Activated CD4-positive, alpha-beta T cell treated with anti-CD3 and anti-CD28 coated beads, Interleukin-2, amount 50 U/mL, for 16 hours (primary cell): ENCODE measurements around the gene CFAP410.
A peak's percentile ranks its signal among the peaks of the same experiment; 100 is the strongest.
"Not testable (repeated sequence)": the region's sequence is repeated elsewhere in the genome, so short reads cannot be mapped to it uniquely, and the experiment has no call there.

Source experiments
- DNase-seq: peaks from one replicate; pipeline ENCODE4 v3.0.0-alpha.2; 2020

Gene CFAP410

GRCh38 chr21:44349847-44350772 lies 10.9 kb upstream of the CFAP410 start:
- no peak for DNase-seq

- no peak for DNase-seq
Observed at GRCh38 chr21:44349416-44349846, 10.2 kb upstream of the CFAP410 start.

- no peak for DNase-seq
Observed at GRCh38 chr21:44348861-44349260, 9.7 kb upstream of the CFAP410 start.

DNA sequence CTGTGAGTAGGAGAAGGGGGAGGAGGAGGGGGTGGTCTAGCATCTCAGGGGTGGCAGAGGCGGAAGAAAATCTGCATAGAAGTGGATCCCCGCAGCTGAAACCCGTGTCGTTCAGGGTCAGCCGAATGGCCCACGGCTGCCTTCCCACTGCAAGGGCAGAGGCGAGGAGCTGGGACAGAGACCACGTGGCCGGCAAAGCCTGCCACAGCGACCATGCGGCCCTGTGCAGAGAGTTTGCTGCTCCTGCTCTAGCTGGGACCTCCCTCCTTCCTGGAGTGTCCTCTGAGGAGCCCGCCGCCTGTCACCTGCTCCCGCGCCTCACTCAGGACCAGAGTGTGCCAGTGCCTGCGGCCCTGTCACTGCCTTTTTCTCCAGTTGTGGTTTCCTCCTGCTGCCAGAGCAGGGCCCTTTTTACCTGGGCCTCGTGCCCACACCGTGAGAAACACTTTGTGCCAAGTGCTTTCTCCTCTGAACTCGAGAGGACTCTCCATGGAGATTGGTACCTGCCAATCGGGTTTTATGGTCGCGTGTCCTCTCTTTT lies 8.8 kb upstream of the CFAP410 start:
- no peak for DNase-seq

DNA sequence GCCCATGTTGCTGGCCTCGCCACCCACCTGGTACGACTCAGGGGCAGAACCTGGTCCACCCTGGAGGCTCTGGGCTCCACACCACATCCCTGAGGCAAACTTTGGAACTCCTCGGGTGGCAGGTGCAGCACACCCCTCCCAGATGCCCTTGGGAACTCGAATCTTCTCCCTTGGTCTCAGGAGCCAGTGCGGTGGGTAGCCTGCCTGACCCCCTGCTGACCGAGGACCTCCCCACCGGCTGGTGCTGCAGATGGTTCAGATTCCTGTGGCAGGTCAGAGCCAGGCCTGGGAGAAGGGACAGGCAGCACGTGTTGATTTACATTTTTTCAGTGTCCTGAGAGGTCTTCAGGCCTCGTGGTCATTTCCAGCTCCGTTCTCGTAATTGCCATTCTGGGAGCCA lies 6.3 kb upstream of the CFAP410 start:
- no peak for DNase-seq

DNA sequence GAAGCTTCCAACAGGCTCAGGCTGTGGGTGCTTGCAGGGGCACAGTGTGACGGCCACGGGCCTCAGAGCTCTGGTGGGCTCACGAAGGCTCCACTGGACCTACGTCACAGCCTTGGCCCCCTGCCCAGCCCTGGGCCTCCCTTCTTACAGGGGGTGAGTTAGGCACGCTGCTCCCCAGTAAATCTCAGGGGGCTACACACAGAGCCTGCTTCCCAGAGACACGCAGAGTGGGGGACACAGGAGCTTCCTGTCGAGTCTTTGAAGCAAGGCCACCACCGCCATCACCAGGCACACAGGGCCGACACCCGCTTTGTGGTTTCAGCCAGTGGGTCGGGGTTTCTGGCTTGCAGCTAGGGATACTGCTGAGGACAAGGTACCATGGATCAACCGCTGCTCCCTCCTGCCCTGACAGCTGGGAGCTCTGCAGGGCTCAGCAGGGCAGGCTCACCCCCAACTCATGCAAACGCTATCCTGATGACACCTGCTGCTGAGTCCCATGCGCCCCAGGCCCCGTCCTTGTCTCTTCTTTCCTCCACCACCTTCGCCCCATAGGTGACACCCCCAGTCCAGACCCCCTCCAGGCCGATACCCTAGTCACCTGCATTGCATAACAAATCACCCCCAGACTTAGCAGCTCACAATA lies 5.5 kb upstream of the CFAP410 start:
- DNase-seq, result no peak

- not testable (repeated sequence) for DNase-seq
Observed at GRCh38 chr21:44342981-44343380, 3.8 kb upstream of the CFAP410 start.

- DNase-seq, result not testable (repeated sequence)
Observed at GRCh38 chr21:44341726-44342458, 2.7 kb upstream of the CFAP410 start.

GRCh38 chr21:44337941-44338895 lies 972 bp downstream of the CFAP410 start:
- peak; percentile 19 for DNase-seq

GRCh38 chr21:44337449-44337848 lies 1.7 kb downstream of the CFAP410 start:
- DNase-seq, result no peak

GRCh38 chr21:44335266-44336059 lies 3.7 kb downstream of the CFAP410 start:
- no peak for DNase-seq

GRCh38 chr21:44334329-44335030 lies 4.7 kb downstream of the CFAP410 start:
- DNase-seq, result no peak

DNA sequence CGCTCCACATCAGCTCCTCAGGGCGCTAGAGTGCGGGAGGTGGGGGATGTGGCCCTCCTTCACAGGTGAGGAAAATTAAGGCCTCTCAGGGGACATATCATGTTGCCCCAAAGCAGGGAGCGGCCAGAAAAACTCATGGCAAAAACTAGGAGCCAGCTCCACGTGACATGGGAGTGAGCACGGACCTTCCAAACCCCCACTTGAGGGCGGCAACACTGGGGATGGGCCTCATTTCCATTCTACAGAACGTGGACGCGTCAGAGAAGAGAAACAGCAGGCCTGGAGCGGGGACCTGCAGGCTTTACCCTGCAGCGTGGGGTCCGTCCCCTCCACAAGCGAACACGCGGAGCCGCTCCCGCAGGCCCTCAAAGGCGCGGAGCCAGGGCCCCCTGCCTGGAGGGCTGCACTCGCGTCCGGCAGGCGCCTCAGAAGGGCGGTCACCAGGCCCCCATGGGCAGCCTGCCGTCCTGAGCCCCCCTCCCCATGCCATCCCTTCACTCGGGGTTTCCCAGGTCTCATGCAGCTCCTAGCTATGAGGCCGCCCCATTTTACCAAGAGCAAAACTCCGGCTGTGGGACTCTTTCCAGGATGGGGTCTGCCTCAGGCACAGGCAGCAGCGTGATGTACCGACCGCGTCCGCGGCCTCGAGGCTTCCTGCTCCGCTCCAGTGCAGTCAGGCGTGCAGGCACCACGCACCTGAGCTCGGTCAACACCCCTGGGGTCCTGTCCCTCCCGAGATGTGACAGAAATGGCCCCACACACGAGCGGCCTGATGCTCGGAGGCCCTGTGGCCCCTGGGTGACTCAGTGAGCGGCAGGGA lies 5.5 kb downstream of the CFAP410 start:
- no peak for DNase-seq

GRCh38 chr21:44332965-44333364 lies 6.2 kb downstream of the CFAP410 start:
- DNase-seq, result no peak

DNA sequence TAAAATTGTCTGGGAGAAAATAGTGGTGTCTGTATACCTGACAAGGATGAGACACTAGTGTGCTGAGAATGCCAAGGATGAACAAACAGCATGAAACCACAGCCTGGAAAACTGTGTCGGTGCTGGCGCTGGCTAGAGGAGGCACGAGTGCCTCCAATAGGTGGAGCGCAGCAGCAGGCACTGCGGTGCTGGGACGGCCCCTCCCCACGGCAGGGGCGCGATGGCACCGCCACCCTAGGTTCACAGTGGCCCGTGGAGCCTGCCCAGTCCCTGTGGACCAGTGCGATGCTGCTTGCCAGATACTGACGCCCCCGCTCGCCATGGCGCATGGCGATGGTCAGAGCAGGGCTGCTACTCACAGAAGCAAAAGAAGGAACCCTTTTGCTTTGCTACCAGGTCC lies 6.8 kb downstream of the CFAP410 start:
- no peak for DNase-seq

- DNase-seq, result no peak
Observed at GRCh38 chr21:44331650-44332307, 7.4 kb downstream of the CFAP410 start.

- DNase-seq, result no peak
Observed at GRCh38 chr21:44331209-44331608, 8.0 kb downstream of the CFAP410 start.

GRCh38 chr21:44330698-44331097 lies 8.5 kb downstream of the CFAP410 start:
- no peak for DNase-seq
